SH-SY5Y (cell line): Measurements from ENCODE around the gene KRT77.

ENCODE experiments used
- GATA2 ChIP-seq: IDR thresholded peaks from 2 replicates; pipeline ENCODE4 v1.6.1; 2011; ENCODE audit warnings: mild to moderate bottlenecking, low read depth, low read length
- GATA3 ChIP-seq: IDR thresholded peaks from 2 replicates; pipeline ENCODE4 v1.6.1; 2011; ENCODE audit warnings: low read depth, mild to moderate bottlenecking, low read length, moderate library complexity

- TF ChIP-seq GATA2 (no peak), GATA3 (no peak)
These were observed 19.6 kb downstream of the KRT77 start for GRCh38 chr12:52683575-52684300.
